Osteoblast (primary cell): ENCODE data around the gene ZC3H6. TPM values are rescaled to one million over a fixed set of nuclear protein-coding genes. Genes with fewer than 3 reads are reported as not detected.

ENCODE experiments used
- DNase-seq: peaks from one replicate; pipeline ENCODE4 v3.0.0; 2011; ENCODE audit warnings: low spot score, mixed read lengths; ENCODE audit not compliant: insufficient read length; ENCODE audit errors: missing footprints
- H2AFZ ChIP-seq: 2 replicates; pipeline ENCODE4 v1.6.0; 2011; ENCODE audit warnings: mild to moderate bottlenecking, low read length
- H3K27ac ChIP-seq: 2 replicates; pipeline ENCODE4 v1.5.1; 2011; ENCODE audit warnings: mild to moderate bottlenecking, low read depth, low read length, moderate library complexity
- H3K27me3 ChIP-seq: 2 replicates; pipeline ENCODE4 v1.6.0; 2012; ENCODE audit warnings: mild to moderate bottlenecking, control low read depth, inconsistent platforms, low read length, moderate library complexity; ENCODE audit not compliant: insufficient read depth
- H3K36me3 ChIP-seq: 2 replicates; pipeline ENCODE4 v1.5.1; 2011; ENCODE audit warnings: mild to moderate bottlenecking, low read length, control low read depth, moderate library complexity; ENCODE audit not compliant: insufficient read depth
- H3K4me1 ChIP-seq: 2 replicates; pipeline ENCODE4 v1.5.1; 2011; ENCODE audit warnings: mild to moderate bottlenecking, low read length, control low read depth, moderate library complexity; ENCODE audit not compliant: insufficient read depth
- H3K4me2 ChIP-seq: 2 replicates; pipeline ENCODE4 v1.6.0; 2011; ENCODE audit warnings: mild to moderate bottlenecking, low read length; ENCODE audit not compliant: insufficient read depth
- H3K4me3 ChIP-seq: fragments of 200-600 bp; sonication (generic); 3 replicates; pipeline ENCODE4 v1.5.1; 2012; ENCODE audit warnings: mild to moderate bottlenecking, low read length, inconsistent platforms; ENCODE audit not compliant: insufficient read depth
- H3K79me2 ChIP-seq: 2 replicates; pipeline ENCODE4 v1.6.0; 2012; ENCODE audit warnings: mild to moderate bottlenecking, low read length, control low read depth, inconsistent platforms; ENCODE audit not compliant: insufficient read depth
- H3K9me3 ChIP-seq: 2 replicates; pipeline ENCODE4 v1.5.1; 2011; ENCODE audit warnings: low read depth, low read length, control low read depth
- H4K20me1 ChIP-seq: 2 replicates; pipeline ENCODE4 v1.6.0; 2012; ENCODE audit warnings: mild to moderate bottlenecking, low read length, control low read depth; ENCODE audit not compliant: insufficient read depth
- total RNA-seq: library from RNA; depleted of rRNA; stranded (reverse); fragments of >200 nt; gene quantifications from 2 replicates; pipeline ENCODE4 v1.2.3, GENCODE V29; 2012
- TF ChIP-seq, protein P1 (sequence below): IDR thresholded peaks from 2 replicates; pipeline ENCODE4 v1.5.1; 2011; ENCODE audit warnings: mild to moderate bottlenecking, low read depth, low read length, moderate library complexity; ENCODE audit errors: extremely low read depth

The ZC3H6 gene
- total RNA-seq, 1 donor = 4.3 TPM

DNA sequence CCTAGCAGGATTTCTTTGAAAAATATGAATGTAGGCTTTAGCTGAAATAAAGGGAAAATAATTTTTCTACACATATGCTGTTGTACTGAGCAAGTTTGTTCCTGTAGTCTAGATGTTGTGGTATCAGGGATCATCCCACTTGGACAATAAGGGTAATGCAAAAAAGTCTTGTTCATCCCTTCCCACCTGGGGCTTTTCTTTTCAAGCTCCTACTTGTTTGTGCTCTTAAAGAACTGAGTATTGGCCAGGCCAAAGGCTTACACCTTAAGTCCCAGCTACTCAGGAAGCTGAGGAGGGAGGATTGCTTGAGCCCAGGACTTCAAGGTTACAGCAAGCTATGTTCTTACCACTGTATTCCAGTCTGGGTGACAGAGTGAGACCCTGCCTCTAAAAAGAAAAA is 35.5 kb downstream of the ZC3H6 start:
- no peaks in the 10 kb centered on the region for H3K36me3 ChIP-seq
- H3K27ac ChIP-seq = no peak overlapping the region
- H3K9me3 ChIP-seq = no peaks in the 10 kb centered on the region
- no peaks in the 10 kb centered on the region for H3K79me2 ChIP-seq
- DNase-seq = no peak
- no peak overlapping the region for H2AFZ ChIP-seq
- H3K27me3 ChIP-seq = no peaks in the 10 kb centered on the region
- TF ChIP-seq, protein P1, sequence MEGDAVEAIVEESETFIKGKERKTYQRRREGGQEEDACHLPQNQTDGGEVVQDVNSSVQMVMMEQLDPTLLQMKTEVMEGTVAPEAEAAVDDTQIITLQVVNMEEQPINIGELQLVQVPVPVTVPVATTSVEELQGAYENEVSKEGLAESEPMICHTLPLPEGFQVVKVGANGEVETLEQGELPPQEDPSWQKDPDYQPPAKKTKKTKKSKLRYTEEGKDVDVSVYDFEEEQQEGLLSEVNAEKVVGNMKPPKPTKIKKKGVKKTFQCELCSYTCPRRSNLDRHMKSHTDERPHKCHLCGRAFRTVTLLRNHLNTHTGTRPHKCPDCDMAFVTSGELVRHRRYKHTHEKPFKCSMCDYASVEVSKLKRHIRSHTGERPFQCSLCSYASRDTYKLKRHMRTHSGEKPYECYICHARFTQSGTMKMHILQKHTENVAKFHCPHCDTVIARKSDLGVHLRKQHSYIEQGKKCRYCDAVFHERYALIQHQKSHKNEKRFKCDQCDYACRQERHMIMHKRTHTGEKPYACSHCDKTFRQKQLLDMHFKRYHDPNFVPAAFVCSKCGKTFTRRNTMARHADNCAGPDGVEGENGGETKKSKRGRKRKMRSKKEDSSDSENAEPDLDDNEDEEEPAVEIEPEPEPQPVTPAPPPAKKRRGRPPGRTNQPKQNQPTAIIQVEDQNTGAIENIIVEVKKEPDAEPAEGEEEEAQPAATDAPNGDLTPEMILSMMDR = no peak
- H3K4me1 ChIP-seq = no peaks in the 10 kb centered on the region
- H4K20me1 ChIP-seq = no peaks in the 10 kb centered on the region
- H3K4me2 ChIP-seq = no peak overlapping the region
- no peak overlapping the region for H3K4me3 ChIP-seq

DNA sequence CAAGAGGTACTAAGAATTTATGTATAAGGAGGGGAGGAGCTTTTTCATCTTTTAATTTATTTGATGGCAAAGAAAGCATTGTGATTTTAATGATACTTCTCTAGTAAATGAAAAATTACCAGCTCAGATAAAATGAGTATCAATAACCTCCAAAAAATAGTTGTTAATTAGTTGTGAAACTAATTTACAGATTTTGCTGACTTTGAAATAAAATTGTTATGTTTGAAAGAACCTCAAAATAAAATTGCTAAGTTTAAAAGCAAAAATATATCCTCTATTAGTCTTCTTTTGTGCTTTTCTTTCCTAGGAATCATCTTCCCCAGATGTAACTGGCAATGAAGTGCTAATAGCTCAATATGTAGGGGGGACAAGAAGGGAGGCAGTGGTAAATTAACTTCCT is 36.5 kb downstream of the ZC3H6 start:
- Histone ChIP-seq H3K79me2 (no peaks in the 10 kb centered on the region), H3K4me1 (peaks cover 6% of the 10 kb centered on the region), H3K9me3 (no peaks in the 10 kb centered on the region), H3K27me3 (no peaks in the 10 kb centered on the region), H3K4me3 (no peak overlapping the region), H3K4me2 (no peak overlapping the region), H3K36me3 (no peaks in the 10 kb centered on the region), H4K20me1 (no peaks in the 10 kb centered on the region), H2AFZ (no peak overlapping the region), H3K27ac (no peak overlapping the region)
- TF ChIP-seq, protein P1 = no peak
- DNase-seq = no peak

DNA sequence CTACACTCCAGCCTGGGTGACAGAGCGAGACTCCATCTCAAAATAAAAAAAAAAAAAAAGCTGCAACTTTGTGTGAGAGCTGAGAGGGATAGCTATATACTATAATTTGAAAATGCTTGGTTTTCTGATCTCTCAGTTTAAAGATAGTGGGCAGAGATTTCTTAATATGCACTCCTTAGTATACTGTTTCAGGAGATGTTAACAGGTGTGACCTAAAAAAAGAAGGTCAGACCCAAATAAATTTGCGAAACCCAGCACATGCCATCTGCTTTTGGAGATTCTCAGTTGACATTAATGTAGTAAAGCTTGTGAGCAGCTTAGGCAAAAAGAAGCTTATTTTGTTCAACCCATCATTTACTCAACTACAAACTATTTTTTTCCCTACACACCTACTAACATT is 37.4 kb downstream of the ZC3H6 start:
- no peak overlapping the region for H3K4me2 ChIP-seq
- no peak overlapping the region for H2AFZ ChIP-seq
- TF ChIP-seq, protein P1 = no peak
- H3K4me1 ChIP-seq = peaks cover 15% of the 10 kb centered on the region
- no peaks in the 10 kb centered on the region for H3K27me3 ChIP-seq
- H3K36me3 ChIP-seq = no peaks in the 10 kb centered on the region
- no peak overlapping the region for H3K27ac ChIP-seq
- no peak for DNase-seq
- no peak overlapping the region for H3K4me3 ChIP-seq
- H3K79me2 ChIP-seq = no peaks in the 10 kb centered on the region
- H3K9me3 ChIP-seq = no peaks in the 10 kb centered on the region
- no peaks in the 10 kb centered on the region for H4K20me1 ChIP-seq

DNA sequence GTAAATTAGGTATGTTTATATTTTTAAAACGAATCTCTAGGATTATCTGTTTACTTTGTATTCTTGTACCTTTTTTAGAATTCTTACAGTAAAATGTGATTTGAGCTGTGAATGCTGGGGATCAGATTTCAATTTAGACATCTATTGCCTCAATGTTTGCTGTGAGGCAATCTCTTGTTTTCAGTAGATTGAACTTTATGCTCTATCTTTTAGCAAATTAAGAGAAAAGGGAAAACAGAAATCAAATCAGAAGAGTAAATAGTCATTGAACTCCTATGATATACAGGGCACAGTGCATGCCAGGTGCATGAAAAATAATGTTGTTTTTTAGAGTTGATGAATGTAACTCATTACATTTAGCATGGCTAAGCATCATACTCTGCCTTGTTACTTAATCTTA is 39.5 kb downstream of the ZC3H6 start:
- Histone ChIP-seq H3K9me3 (no peaks in the 10 kb centered on the region), H2AFZ (no peak overlapping the region), H3K4me3 (no peak overlapping the region), H3K4me1 (peaks cover 23% of the 10 kb centered on the region), H3K79me2 (no peaks in the 10 kb centered on the region), H3K4me2 (no peak overlapping the region), H3K36me3 (no peaks in the 10 kb centered on the region), H3K27ac (no peak overlapping the region), H4K20me1 (no peaks in the 10 kb centered on the region), H3K27me3 (no peaks in the 10 kb centered on the region)
- no peak for DNase-seq
- TF ChIP-seq, protein P1 = no peak
